ENCODE measurements around the gene SLC22A16.
A peak's percentile ranks its signal among the peaks of the same experiment; 100 is the strongest.
"Not testable (repeated sequence)": the region's sequence is repeated elsewhere in the genome, so short reads cannot be mapped to it uniquely, and the experiment has no call there.

SLC22A16 gene

GRCh38 chr6:110476046-110476849, at the start of gene SLC22A16:
SLC22A16 (minus strand) TSS chr6:110476613; CDS start chr6:110476574, 39 bp downstream.
- DNase-seq = no peak

- no peak for DNase-seq
These were observed 48.6 kb upstream of the SLC22A16 start for GRCh38 chr6:110525001-110525400.

- no peak for DNase-seq
These were observed 47.9 kb upstream of the SLC22A16 start for GRCh38 chr6:110524305-110524704.

GRCh38 chr6:110523451-110524021, 47.1 kb upstream of the SLC22A16 start:
- DNase-seq = no peak

GRCh38 chr6:110522427-110522826, 46.0 kb upstream of the SLC22A16 start:
- DNase-seq = no peak

- DNase-seq = peak; percentile 30
These were observed 44.7 kb upstream of the SLC22A16 start for GRCh38 chr6:110520992-110521543.

GRCh38 chr6:110520209-110520965, 44.0 kb upstream of the SLC22A16 start:
- no peak for DNase-seq

GRCh38 chr6:110517601-110518281, 41.3 kb upstream of the SLC22A16 start:
- no peak for DNase-seq

- no peak for DNase-seq
These were observed 40.6 kb upstream of the SLC22A16 start for GRCh38 chr6:110517034-110517433.

- peak; percentile 40 for DNase-seq
These were observed 38.4 kb upstream of the SLC22A16 start for GRCh38 chr6:110514818-110515217.

- DNase-seq = peak; percentile 63
These were observed 36.6 kb upstream of the SLC22A16 start for GRCh38 chr6:110512991-110513390.

GRCh38 chr6:110512549-110512948, 36.1 kb upstream of the SLC22A16 start:
- not testable (repeated sequence) for DNase-seq

- no peak for DNase-seq
These were observed 35.0 kb upstream of the SLC22A16 start for GRCh38 chr6:110511401-110511800.

GRCh38 chr6:110509617-110510241, 33.3 kb upstream of the SLC22A16 start:
- peak; percentile 75 for DNase-seq

- DNase-seq = not testable (repeated sequence)
These were observed 28.5 kb upstream of the SLC22A16 start for GRCh38 chr6:110504891-110505290.

GRCh38 chr6:110495949-110496348, 19.5 kb upstream of the SLC22A16 start:
- peak; percentile 84 for DNase-seq

- no peak for DNase-seq
These were observed 16.9 kb upstream of the SLC22A16 start for GRCh38 chr6:110493253-110493800.

GRCh38 chr6:110492584-110492983, 16.2 kb upstream of the SLC22A16 start:
- DNase-seq = peak; percentile 73

- peak; percentile 70 for DNase-seq
These were observed 15.4 kb upstream of the SLC22A16 start for GRCh38 chr6:110491644-110492317.

GRCh38 chr6:110491299-110491643, 14.9 kb upstream of the SLC22A16 start:
- DNase-seq = no peak

GRCh38 chr6:110490110-110490509, 13.7 kb upstream of the SLC22A16 start:
- DNase-seq = no peak

Measured in inflammatory macrophage treated with lipopolysaccharide for 4 hours (primary cell).